ENCODE data around the gene RGCC.
"Not testable (repeated sequence)": the region's sequence is repeated elsewhere in the genome, so short reads cannot be mapped to it uniquely, and the experiment has no call there.

The RGCC gene, protein sequence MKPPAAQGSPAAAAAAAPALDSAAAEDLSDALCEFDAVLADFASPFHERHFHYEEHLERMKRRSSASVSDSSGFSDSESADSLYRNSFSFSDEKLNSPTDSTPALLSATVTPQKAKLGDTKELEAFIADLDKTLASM

DNA sequence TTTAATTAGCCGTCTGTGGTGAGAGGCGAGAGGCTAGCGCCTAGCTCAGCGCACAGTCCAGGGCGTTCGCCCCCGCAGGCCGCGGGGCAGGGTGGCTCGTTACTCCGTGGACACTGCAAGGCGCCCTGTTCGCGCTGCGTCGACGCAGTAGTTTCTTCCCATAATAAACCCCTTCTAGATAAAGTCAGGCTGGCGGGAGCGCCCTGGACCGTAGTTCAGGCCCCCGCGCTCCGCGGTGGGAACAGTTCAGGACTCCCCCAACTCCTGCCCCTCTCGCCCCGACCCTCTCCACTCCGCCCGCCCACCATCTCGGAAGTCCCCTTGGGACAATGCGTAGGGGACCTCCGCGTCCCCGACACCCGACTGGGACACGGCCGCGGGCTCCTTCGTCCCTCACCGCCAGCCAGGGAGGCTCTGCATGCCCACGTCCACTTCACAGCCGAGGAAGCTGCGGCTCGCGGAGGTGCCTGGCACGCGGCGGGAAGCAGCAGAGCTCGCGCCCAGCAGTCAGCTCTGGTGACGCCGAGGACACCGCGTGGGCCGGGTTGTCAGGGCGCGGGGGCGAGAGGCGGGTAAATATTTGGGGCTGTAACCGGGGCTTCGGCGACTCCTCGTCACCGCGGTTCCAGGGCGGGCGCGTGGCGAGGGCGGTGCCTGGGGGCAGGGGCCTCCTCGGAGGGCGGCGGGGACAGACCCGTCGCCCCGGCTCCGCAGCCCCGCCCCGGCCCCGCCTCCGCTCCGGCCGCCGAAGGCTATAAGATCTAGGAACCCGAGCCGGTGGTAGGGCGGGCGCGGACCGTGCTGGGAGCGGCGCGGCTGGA lies at the start of gene RGCC:
TSS of gene RGCC (plus strand) at position 783 of the 821 bp plus-strand sequence. CDS start 158 bp downstream, outside the sequence.
- DNase-seq = peak; percentile 97

DNA sequence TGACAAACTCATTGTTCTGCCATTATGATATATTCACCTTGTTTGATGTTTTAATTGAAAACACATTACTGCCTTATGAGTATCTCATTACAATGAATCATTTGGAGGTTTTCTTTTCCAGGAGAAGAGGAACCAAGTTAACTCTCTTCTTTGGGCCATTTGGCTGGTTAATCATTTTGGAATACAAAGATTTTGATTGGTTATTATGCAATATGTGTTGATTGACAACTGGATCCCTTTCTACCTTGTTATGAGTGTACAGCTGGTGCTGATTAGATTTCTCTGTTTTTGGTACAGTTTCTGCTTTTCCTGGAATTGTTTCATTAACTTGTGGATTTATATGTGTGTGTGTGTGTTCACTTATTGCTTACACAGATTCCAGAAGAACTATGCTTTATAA lies 49.2 kb upstream of the RGCC start:
- DNase-seq = no peak

DNA sequence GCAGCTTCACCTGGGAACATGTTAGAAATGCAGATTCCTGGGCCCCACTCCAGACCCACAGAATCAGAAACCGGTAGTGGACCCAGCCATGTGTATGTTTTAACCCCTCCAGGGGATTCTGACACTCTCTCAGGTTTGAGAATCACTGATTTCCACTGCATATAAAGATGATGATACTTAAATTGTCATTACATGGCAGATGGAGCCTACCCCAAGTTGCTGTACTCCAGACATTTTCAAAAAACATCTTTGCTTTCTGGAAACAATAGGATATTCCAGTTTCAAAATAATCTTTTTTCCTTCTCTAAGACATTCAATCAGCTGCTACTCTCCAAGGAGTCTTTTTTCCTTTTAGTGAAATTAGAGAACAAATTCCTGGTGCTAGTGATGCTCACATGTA lies 48.6 kb upstream of the RGCC start:
- DNase-seq = no peak

DNA sequence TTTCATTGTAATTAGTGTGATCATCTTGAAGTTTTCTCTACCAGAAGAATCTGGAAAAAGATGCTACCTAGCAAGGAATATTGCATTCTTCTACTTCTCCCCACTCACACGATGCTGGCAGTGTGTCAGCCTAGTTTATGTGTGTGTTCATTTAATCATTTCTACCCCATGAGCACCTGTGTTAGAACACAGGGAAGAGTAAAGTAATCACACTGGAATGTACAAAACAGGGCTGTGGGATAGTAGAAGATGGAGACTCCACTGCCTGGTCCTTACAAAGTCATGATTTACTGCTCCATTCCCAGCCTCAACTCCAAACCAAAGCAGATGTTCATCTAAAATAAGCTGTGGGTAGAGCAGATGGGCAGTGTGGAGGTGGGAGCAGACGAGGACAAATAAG lies 47.7 kb upstream of the RGCC start:
- DNase-seq = no peak

DNA sequence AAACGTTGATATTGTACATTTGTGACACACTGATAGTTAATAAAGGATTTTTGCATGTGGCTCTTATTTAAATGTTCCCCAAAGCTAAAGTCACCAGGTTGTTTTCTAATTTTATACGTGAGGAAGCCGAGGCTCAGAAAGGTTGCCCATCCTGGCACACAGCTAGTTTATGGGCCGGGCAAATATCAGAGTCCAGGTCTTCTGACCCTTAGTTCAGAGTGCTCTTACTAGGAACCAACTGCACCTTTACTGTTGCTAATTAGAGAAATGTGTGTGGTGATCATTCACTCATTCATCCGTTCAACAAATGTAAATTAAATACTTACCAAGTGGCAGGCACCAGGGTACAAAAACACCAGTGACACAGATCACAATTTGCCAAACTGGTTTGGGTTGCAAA lies 46.3 kb upstream of the RGCC start:
- DNase-seq = no peak

DNA sequence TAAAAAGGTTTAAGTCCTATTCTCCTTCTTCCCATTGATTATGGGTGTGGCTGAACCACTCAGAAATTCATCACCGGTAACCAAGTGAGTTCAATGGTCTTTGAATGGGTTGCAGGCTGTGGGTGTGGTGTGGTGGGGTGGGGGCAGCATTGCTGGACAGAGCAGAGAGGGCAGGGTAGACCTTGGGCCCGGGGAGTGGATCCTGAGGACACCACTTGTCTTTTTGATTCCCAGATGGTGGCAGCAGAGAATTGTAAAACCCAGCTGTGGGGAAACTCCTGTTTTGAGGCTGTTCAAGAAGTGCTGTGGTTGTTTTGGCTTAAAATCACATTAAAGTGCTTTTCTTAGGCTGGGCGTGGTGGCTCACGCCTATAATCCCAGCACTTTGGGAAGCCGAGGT lies 45.8 kb upstream of the RGCC start:
- peak; percentile 29 to 50 for DNase-seq

DNA sequence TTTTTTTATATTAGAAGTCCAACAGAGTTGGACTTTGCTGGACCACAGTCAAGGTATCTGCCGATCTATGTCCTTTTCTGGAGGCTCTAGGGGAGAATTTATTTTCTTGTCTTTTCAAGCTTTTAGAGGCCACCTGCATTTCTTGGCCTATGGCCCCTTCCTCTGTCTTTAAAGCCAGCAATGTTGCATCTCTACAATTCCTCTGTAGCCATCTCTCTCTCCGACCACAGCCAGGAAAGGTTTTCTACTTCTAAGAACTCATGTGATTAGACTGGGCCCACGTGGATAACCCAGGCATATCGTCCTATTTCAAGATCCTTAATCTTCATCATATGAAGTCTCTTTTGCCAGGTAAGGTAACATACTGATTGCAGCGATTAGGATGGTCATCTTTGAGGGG lies 43.5 kb upstream of the RGCC start:
- no peak for DNase-seq

DNA sequence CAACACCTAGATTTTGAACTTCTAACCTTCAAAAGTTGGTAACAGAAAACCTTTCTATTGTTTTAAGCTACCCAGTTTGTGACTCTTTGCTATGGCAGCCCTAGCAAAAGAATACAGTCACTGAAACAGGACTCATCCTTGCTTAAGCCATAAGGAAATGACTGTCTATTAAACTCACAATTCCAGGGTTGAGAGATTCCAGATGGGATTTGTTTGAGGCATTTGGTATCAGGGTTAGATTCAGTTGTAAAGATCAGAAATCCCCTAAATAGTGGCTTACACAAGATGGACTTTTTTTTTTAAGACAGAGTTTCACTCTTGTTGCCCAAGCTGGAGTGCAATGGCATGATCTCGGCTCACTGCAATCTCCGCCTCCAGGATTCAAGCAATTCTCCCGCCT lies 41.1 kb upstream of the RGCC start:
- DNase-seq = no peak

DNA sequence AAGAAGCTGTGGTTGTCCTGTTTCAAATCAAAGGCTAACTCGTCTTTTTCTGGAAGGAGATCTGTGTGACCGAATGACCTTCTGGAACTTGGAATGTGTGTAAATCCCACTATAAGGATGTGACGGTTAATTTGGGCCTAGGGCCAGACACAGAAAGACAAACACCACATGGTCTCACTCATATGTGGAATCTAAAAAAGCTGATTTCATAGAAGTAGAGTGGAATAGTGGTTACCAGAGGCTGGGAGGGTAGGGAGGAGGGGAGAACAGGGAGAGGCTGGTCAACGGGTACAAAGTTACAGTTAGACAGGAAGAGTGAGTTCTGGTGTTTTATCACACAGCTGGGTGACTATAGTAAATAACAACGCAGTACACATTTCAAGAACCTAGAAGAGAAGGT lies 39.3 kb upstream of the RGCC start:
- no peak for DNase-seq

DNA sequence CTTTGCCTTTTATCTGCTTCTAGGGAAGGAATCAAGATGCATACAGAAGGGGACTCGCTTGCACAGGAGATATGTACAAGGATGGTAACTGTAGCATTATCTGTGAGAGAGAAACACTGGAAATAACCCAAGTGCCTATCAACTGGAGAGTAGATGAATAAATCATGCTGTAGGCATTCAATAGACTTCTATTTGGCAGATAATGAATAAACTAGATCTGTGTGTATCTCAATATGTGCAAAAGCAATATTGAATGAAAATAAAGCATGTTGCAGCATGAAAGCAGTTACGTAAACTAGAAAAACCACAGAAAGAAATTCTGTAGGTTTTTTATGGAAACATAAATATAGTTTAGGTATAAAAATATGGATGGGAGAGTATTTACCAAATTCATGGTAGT lies 38.6 kb upstream of the RGCC start:
- DNase-seq = no peak

DNA sequence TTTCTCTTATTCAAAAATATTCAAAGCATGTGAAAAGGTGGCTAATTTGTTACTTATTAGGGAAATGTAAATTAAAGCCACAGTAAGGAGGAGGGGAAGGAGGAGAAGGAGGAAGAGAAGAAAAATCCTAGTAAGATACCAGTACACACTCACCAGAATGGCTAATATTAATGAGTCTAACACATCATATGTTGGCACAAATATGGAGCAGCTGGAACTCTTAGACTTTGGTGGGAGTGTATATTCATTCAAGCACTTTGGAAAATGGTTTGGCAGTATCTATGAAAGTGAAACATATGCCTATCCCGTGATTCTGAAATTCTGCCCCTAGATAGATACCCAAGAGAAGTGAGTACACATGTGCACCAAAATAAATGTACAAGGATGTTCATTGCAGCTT lies 38.1 kb upstream of the RGCC start:
- no peak for DNase-seq

DNA sequence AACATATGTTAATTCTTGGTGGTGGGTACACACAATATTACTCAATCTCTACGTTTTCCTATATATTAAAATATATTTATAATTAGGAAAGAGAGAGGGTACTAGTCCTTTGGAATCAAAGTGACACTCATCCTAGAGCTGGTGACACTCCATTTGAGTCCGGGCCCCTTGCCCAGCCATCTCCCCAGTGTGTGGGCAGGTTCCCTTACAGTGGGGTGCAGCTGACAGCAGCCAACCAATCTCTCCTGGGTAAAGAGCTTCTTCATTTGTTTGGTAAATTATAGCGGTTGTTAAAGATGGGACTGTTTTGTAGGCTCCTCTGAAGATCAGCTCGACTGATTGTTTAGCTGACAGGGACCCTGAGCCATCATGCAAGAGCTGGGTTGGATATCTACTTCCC lies 37.2 kb upstream of the RGCC start:
- DNase-seq = no peak

DNA sequence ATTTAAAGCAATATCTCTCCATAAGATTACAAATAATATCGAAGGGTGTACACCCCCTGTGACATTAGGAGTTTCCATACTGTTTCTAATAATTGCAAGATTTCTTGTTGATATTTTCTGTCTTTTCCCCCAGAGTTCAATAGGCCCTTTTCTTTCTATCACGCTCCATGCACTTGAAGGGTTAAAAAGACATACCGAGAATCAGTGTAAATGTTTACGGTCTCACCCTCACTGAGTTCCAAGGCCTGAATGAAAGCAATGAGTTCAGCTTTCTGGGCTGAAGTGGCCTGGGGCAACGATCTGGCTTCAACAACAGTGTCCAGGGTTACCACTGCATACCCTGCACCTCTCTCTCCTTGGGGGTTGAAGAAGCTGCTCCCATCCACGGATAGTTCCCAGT lies 36.0 kb upstream of the RGCC start:
- DNase-seq = not testable (repeated sequence)

DNA sequence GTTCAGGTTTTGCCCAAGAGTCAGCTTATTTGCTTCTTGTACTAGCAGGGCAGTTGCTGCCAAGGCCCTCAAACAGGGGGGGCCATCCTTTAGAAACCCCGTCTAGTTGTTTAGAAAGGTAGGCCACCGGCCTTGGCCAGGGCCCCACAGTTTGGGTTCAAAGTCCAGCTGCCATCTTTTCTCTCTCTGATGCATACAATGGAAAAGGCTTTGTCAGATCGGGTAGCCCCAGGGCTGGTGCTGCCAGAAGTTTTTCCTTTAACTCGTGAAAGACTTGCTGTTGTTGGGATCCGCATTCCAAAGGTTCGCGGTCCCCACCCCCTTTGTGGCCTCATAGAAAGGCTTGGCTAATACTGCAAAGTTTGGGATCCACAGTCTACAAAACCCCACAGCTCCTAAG lies 35.4 kb upstream of the RGCC start:
- not testable (repeated sequence) for DNase-seq

DNA sequence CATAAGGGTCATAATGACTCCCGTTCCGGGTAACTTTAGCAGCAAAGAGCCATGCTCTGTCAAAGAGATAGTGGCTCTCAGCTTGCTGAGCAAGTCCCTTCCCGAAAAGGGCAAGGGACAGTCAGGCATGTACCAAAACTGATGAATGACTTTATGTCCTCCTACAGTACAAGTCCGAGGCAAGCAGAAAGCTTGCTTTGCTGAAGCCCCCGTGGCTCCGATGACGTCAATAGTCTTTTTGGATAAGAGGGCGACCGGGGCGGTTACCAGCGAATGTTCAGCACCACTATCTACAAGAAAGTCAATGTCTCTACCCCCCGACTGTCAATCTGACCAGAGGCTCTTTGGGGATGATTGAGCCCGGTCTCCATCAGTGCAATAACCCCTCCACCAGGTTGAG lies 34.1 kb upstream of the RGCC start:
- DNase-seq = not testable (repeated sequence)

DNA sequence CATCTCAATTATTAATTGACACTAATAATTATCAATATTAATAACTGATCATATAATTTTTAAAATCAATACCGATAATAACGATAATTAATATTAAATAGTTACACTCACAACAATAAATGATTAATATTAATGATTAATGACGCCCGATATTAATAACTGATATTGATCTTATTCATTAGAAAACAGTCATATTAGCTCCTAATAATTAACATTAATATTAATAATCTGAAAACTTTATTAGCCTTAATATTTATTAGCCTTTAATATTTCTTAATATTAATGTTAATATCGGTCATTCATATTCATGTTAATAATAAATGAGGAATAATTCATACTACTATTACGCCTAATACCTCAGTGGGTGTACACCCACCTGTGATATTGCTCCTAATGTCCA lies 32.7 kb upstream of the RGCC start:
- DNase-seq = not testable (repeated sequence)

DNA sequence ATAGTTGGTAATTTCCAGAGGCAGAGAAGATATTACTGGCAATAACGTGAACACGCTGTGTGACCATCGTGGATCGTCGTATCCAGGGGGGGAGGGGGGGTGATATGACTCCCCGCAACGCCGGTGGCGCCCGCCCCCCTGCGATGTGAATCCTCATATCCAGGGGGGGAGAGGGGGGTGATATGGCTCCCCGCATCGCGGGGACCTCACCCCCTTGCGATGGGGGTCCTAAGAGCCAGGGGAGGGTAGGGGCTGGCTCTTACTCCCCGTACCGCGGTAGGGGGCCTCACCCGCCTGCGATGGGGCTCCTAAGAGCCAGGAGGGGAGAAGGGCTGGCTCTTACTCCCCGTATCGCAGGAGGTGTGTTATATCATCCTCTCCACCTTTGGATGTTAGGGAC lies 31.3 kb upstream of the RGCC start:
- no peak for DNase-seq

DNA sequence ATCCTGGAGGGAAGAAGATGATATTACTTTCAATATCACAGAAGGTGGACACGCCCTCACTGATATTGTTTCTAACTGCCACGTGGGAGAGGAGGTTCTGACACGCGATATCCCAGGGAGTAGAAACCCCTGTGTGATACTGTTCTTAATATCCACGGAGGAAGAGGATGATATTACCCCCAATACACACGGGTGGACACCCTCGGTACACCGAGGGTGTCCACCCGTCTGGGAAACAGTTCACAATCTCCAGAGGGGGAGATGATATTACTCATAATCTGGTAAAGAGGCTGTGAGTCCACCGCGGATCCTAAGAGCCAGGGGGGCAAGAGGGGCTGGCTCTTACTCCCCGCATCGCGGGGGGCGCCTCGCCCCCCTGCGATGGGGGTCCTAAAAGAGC lies 29.7 kb upstream of the RGCC start:
- DNase-seq = no peak

DNA sequence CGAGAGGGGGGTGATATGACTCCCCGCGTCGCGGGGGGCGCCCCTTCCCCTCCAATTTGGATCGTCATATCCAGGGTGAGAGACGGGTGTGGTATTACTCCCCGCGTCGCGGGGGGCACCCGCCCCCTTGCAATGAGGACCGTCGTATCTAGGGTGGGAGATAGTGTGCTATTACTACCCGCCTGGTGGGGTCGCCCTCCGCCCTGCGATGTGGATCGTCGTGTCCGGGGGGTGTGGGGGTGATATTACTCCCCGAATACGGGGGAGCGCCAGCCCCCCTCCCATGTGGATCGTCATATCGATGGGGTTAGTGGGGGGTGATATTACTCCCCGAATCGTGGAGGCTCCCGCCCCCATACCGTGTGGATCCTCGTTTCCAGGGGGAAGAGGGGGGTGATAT lies 29.2 kb upstream of the RGCC start:
- DNase-seq = peak; percentile 31 to 36

DNA sequence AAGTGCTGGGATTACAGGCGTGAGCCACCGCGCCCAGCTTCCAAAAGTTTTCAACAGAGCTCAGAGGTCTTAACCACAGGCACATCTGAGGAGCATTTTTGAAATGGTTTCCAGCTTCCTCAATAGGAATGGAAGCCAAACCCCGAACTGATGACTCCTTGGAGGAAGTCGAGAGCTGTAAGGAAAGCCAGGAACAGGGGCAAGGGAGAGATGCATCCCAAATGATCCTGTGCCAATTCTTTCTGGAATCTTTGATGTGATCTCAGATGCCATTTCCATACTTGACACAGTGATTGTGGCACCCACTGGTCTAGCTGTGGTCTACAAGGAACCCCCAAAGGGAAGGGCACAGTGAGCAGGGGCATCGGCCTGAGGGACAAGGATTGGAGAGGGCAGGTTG lies 23.3 kb upstream of the RGCC start:
- DNase-seq = not testable (repeated sequence)

DNA sequence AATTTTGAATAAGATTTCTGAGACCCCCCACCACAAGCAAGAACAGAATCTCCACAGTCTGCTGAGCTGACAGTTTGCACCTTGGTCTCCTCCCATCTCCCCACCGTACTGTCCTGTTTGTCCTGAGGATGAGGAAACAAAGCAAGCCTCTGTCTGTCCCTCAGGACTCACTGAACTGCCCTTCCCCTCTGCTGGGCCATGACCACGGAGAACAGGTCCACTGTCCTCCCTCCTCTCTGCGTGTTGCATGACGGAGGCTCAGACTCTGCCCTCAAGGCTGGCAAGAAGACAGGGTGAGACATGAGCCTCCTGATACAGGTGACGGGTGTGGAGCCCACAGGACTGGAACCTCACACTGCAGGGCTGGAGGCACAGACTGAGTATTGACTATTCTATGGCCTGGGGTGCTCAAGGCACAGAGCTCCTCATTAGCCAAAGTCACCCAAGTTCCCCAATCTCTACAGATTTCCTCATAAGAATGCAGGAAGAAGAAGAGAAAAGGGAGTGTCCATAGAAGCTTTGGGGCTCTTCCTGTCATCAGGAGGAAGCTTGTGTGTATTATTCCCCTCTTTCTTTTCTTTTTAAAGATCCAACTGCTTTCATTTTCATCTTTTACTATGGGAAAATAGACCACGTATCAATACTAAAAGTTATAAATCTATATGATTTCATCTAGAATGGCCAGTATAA lies 22.4 kb upstream of the RGCC start:
- DNase-seq = no peak

DNA sequence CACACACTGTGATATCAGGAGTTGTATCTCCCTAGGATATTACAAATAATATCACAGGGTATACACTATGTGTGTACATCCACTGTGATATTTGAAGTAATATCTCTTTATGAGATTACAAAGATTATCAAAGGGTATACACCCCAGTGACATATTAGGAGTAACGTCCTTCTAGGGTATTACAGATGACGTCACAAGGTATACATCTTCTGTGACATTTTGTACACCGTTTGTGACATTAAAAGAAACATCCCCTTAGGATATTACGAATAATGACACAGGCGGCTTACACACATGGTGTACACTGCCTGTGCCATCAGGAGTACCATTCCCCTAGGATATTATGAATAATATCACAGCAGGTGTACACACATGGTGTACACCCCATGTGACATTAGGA lies 13.4 kb upstream of the RGCC start:
- DNase-seq = no peak

DNA sequence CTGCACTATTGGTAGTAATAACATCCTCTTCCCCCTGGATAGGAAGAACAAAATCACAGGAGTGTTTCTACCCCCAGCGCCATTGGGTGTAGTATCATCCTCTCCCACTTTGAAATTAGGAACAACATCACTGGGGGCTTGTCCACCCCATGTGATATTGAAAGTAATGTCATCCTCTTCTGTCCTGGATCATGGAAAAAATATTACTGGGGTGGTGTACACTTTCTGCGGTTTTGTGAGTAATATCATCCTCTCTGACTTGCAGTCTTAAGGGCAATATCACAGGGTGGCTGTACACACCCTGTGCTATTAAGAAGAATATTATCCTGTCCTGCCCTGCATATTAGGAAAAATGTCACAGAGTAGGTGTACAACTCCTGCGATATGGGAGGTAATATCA lies 4.9 kb upstream of the RGCC start:
- no peak for DNase-seq

DNA sequence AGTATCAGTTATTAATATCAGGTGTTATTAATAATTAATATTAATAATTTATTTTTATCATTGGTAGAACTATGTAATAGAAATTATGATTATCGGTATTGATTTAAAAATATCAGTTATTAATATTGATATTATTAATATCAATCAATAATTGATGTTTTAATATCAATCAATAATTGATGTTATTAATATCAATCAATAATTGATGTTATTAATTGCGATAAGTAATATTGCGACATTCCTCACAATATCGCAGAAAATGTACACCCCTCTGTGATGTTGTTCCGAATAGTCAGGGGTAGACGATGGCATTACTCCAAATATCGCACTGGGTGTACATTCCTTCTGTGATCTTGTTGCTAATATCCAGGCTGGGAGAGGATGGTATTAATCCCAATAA lies 3.7 kb upstream of the RGCC start:
- DNase-seq = no peak

All from CD4-positive, alpha-beta T cell treated with Interleukin-1 beta for 1 hour (primary cell).